Measurements from ENCODE around the gene HUS1B.
"Not testable (repeated sequence)": the region's sequence is repeated elsewhere in the genome, so short reads cannot be mapped to it uniquely, and the experiment has no call there.

HUS1B gene

DNA sequence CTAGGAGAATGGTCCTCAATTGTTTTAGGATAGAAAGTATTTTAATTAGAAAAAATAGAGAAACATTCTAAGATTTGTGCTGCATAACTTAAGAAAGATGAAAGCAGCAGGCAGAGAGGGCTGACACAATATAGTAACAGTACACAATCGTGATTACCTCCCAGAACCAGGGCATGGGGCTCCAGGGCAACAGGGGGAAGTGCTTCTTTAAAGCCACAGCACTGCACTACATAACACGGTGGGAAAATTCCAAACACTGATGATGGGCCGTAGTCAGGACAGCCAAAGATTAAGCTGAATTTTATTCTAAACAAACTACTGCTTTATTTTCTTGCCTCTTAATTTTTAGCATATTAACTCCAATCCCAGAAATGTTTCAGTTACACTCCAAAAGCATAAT is 21.6 kb upstream of the HUS1B start:
- FAIRE-seq: no peak

DNA sequence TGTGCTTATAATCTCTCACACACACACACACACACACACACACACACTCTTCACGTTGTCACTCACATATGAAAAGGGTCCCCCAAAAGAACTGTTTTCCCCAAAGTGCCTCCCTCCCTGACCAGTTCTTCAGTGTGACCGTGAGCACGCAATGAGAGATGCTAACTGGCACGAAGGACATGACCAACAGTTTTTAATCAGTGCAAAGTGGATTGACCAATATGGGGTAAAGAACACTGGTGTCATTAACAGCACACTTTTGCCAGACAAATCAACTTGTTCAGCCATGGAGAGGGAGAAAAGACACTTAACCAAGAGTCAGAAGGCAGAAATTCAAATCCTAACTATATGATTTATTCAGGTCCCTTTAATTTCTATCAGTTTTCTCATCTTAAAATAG is 21.0 kb upstream of the HUS1B start:
- no peak for FAIRE-seq

DNA sequence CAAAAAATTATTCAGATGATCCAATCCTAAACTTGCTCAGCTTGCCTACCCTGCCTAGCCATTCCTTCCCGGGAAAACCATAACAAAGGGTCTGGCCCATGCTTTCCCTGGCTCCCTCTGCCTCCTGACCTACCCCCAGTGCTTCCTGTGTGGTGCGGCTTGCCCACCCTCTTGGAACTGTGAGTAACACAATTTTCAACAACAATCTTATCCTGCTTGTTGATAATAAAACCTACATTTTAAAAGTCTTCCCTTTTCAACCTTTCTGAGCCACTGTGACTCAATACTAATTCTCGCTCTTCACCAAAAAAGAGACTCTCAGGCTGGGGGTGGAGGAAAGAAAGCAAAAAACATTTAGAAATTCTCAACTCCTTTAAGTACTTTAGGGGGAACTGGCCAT is 18.1 kb upstream of the HUS1B start:
- FAIRE-seq: no peak

DNA sequence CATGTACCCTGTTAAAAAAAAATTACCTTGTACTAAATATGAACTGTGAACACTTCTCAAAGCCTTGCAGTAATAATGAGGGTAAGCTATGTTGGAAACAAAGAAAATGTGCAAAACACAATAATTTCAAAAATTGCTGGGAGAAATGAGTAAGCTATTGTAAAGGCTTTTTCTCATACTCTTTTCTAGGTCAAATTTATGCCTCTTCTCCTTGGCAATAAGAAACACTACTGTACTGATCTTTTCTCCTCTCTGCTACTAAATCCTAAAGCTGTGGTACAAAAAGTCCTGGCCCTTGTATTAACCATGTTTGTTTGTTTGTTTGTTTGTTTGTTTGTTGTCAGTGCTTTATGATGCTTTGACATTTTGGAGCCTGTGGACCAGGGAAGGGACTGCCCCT is 17.5 kb upstream of the HUS1B start:
- FAIRE-seq: no peak

DNA sequence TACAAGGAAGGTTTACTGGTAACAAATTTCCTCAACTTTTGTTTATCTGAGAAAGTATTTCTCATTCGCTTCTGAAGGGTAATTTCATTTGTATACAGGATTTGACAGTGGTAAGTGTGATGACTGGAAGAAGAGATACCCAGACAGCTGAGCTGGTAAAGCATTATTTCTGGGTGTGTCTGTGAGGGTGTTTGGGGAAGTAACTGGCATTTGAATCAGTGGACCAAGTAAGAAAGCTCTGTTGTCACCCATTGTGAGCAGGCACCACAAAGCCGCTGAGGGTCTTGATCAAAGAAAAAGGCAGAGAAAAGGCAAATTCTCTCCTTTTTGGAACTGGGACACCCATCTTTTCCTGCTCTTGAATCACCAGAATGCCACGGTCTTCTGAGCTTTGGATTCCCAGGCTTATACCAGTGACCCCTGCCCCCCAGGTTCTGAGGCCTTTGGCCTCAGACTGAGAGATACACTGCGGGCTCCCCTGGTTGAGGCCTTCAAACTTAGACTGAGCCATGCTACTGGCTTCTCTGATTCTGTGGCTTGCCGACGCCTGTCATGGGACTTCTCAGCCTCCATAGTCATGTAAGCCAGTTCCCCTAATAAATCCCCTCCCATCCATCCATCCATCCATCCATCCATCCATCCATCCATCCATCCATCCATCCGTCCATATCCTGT is 10.5 kb upstream of the HUS1B start:
- FAIRE-seq: no peak

DNA sequence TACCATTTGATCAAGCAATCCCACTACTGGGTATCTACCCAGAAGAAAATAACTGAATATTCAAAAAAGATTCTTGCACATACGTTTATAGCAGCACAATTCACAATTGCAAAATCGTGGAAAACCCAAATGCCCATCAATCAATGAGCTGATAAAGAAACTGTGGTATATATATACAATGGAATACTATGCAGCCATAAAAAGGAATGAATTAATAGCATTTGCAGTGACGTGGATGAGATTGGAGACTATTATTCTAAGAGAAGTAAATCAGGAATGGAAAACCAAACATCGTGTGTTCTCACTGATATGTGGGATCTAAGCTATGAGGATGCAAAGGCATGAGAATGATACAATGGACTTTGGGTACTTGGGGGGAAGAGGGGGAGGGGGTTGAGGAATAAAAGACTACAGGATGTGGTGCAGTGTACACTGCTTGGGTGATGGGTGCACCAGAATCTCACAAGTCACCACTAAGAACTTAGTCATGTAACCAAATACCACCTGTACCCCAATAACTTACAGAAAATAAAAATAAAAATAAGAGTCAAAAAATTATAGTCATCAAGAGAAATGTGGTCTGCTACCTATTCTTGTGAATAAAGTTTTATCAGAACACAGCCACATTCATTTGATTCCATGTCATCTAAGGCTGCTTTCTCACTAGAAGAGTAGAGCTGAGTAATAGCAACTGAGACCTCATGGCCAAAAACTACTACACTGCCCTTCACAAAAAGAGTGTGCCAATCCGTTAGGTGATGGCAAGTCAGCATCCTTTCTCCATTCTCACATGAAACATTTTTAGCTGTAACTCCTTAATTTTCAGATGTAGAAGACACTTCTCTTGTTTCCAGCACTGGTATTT is 8.7 kb upstream of the HUS1B start:
- no peak for FAIRE-seq

DNA sequence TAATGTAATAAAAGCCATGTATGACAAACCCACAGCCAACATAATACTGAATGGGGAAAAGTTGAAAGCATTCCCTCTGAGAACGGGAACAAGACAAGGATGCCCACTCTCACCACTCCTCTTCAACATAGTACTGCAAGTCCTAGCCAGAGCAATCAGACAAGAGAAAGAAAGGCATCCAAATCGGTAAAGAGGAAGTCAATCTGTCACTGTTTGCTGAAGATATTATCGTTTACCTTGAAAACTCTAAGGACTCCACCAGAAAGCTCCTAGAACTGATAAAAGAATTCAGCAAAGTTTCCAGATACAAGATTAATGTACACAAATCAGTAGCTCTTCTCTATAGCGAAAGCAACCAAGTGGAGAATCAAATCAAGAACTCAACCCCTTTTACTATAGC is 6.9 kb upstream of the HUS1B start:
- FAIRE-seq: not testable (repeated sequence)

DNA sequence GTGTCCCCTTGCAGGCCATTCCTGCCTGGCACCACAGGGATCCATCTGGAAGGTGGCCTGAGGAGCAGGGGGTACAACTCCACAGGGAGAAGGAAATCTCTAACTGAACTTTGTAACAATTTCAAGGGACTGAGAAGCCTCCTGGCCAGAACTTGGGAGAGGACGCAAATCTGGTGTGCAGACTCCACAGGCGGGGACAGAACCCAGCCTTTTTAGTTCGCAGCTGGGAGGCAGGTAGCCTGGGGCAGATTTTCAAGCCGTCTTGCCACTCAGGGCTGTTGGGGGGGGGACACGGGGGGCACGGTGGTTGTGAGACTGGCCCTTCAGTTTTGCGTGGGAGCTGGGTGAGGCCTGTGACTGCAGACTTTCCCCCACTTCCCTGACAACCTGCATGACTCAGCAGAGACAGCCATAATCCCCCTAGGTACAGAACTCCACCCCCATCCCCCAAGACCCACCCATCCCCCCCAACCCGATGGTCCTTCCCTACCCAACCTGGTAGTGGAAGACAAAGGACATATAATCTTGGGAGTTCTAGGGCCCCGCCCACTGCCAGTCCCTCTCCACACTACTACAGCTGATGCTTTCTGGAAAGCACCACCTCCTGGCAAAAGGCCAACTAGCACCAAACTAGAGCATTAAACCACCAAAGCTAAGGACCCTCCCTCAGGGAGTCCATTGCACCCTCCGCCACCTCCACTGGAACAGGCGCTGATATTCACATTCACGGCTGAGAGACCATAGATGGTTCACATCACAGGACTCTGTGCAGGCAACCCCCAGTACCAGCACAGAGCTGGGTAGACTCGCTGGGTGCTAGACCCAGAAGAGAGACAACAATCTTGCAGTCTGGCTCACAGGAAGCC is 3.0 kb upstream of the HUS1B start:
- FAIRE-seq: no peak

DNA sequence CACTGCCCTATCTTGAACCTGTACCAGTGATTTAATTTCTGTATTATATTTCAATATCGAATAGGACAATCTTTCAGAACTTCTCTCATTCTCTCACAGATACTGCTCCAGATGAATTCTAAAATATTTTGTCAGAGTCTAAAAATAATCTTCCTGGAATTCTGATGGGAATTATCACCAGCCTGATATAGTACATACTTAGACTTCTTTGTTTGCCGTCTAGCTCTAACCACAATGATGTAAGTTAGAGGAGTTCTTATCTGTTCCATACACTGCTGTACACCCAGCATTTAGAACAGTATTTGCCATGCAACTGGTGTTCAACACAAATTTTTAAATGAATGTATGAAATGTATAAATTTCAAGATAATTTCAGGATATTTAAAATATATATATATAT is 1.3 kb upstream of the HUS1B start:
- FAIRE-seq: no peak

DNA sequence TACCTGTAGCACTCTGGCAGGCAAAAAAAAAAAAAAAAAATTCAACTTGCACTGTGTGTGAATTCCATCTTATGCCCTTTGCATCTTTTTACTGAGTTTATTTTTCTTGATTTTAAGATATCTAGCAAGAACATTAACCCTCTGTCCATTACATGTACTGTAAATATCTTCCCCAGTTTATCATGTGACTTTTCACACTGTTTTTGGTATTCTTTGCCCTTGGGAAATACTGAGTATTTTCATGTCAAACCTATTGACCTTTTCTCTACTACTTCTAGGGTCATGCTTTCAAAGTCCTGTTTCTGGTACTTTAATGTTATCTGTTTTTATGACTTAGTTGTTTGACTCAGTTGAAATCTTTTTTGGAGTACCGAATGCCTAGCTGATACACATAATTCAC is 843 bp upstream of the HUS1B start:
- FAIRE-seq: no peak

DNA sequence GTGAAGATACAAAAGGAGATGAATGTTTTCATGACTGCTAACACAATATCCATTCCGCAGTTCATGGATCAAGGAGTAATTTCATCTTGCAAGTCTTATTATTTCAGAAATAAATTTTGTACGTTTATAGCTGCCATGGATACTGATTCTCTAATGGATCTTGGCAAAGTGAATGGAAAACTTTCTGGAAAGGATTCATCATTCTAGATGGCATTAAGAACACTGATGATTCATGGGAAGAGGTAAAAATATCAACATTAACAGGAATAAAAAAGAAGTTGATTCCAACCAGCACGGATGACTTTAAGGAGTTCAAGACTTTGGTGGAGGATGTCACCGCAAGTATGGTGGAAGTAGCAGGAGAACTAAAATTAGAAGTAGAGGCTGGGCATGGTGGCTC is 2.8 kb downstream of the HUS1B start:
- no peak for FAIRE-seq

DNA sequence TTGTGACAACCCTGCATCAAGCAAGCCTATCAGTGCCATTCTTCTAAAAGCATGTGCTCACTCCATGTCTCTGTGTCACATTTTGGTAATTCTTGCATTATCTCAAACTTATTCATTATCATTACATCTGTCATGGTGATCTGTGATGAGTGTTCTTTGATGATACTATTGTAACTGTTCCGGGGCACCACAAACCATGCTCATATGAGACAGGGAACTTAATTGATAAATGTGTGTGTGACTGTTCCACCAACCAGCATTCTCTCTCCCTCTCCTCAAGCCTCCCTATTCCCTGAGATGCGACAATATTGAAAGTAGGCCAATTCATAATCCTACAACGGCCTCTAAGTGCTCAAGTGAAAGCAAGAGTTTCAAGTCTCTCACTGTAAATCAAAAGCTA is 4.0 kb downstream of the HUS1B start:
- FAIRE-seq: no peak

DNA sequence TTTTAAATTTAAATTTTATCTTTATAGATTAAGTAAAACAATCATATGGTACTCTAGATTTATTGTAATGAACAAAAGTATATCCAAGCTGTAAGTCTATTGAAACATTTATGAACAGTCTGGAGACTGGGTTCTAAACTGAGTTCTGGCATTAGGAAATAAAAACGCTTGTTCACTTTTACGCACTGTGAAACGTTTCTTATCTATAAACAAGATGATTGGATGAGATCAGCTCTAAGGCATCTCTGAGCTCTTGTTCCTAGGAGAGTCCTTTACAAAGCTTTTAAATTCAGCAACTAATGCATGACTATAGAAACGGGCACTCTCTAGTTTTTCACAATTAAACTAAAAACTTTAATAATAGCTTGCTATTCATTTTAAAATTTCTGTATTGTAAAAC is 6.8 kb downstream of the HUS1B start:
- FAIRE-seq: no peak

DNA sequence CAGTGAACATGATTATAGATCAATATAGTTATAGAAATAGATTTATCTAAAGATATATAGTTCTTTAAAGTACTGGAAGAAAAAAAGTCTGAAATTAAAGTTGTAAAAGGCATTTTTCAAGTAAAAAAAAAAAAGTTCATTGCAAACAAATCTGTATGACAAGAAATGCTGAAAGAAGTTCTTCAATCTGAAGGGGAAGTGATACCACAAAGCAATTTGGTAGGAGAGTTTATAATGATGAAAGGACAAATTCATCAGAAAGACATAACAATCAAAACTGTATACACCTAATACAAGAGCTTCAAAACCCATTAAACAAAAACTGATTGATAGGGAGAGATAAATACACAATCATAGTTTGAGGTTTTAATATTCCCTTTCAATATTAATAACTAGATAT is 14.1 kb downstream of the HUS1B start:
- FAIRE-seq: no peak

DNA sequence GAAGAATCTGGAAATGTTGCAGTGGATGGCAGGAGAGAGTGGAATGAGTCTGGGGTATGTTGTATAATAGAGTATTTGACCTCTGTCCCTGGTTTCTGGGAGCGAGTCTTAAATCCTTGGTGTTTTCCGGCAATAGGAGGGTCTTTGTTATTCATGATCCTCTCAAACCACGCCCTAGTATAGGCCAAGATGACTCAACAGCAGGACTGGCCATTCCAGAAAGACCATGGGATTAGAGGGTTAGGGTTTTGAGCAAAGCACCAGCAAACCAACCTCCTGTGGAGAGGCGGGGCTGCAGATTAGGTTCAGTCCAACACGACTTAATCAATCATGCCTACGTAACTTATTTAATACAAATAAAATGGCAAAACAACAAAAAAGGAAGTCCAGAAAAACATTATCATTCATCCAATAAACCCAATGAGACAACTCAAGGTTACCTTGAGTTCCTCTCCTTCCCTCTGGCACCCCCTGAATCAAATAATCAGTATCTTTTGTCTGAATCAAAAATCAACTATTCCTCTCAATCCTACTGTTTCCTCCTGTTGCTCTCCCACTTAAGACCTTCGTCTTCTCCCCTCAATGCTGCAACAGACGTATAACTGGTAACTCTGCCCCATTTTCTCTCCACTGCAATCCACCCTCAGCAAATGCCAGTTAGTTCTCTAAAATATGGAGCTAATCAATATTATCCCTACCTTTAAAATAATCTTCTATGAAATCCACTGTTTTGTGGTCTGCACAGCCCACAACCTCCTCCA is 15.5 kb downstream of the HUS1B start:
- no peak for FAIRE-seq

DNA sequence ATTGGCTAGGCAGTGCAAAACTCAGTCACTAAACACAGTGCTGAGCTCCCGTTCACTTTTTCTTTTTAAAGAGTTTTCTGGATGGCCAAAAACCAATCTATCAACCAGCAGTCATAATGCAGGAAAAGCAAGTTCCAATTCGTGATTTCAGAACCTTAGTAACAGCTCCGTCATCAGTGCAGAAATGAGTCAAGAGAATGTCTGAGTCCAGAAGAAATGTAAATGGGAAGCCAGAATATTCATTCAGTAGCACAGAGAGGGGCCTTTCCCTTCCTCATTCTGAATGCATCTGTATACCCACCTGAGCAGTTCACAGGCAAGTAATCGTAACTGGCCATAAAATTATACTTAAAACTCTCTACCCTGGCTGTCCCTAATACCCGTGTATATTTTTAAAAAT is 20.4 kb downstream of the HUS1B start:
- FAIRE-seq: no peak

DNA sequence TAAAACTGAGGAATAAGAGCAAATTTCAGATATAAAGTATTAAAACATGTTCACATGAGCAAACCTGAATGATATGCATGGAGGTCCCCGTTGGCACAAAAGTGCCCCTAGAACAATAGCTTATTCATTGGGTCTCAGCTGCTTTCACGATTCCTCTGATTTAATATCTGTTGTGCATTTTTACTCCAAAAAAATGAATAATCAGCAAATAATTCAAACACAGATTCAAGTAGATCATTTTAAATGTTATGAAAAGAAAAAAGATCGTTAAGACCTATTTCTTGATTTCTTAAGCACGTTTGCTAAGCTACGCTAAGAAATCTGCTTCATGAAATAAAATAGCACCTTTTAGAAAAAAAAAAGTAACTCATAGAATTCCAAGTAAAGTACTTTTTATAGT is 21.7 kb downstream of the HUS1B start:
- FAIRE-seq: no peak

DNA sequence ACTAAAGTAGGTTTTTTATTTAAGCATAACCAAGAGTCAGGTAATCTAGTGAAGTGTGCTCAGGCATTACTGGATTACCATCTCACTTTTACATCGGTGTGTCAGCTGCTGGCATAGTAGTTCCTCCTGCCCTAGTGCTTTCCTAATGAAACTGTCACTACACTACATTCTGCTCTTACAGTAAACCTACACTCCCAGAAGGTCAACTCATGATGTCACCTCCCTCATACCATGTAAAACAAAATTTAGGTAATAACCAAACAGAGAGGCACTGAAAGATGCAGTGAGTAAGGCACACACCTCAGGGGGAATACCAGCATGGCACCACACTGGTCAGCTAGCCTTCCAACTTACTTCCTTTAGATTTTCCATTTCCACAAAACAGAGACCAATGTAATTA is 23.3 kb downstream of the HUS1B start:
- FAIRE-seq: no peak

DNA sequence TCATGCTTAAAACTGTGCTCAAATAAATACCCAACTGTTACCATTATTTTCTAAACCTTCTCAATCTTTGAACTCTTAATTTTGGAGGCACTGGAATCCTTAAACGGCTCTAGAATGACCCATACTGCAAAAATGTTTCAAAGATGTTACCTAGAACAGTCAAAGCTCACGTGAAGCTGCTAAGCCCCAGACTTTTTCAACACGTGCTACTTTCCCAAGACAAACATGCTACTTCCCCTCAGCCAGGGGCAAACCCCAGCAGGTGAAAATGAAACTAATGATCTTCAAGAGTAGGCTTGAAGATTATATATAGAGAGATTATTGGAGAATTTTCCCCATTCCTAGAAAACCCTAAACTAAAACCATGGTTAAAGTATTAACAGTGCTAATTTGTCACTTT is 28.1 kb downstream of the HUS1B start:
- no peak for FAIRE-seq

DNA sequence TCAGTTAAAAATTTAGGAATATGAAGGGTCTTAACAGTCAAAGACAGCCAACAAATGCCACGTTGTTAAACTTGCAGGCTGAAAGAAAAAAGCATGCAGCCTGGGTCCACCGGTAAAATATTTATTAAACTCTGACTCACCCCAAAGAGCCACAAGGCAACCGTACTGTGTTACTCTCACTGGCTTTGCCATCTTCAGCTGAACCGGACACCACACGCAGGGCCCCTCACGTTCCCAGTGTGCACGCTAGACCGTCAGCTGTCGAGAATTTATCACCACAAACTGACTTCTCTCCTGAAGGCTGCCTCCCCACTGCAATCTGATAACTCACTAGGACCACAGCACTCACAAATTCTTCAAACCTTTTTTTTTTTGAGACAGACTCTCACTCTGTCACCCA is 30.7 kb downstream of the HUS1B start:
- FAIRE-seq: no peak

DNA sequence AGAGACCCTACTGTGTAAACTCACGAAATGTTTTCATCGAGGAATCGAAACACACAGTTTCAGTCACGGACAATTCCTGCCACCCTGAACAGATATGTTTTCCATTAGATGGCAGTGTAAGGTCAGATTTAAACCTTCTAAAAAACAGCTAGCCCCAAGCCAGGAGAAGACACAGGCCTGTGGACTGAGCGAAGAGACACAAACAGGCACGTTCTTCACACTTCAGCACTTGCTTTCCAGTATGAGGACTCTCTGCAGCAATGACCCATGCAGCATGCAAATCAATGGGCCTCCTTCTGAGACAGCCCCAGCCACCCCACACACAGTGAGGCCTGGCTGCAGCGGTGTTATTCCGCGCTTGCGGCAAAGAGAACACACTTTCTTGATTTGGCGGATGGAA is 31.9 kb downstream of the HUS1B start:
- no peak for FAIRE-seq

DNA sequence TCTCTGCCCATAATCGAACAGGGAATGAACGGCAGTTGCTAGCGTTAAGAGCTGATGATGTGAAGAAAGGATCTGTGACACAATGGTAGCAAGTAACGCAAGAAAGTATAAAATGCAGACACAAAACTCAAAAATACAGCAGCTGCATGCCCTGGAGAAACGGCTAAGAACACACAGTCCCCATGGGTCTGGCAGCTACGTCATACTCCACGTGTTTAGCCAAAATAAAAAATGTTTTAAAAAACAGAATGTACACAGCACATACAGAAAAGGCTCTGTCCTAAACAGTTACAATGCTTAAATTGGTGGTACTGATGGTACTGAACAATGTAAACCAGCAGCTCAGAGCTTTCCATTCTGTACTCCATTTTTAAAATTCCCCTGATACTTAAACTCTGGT is 34.4 kb downstream of the HUS1B start:
- no peak for FAIRE-seq

DNA sequence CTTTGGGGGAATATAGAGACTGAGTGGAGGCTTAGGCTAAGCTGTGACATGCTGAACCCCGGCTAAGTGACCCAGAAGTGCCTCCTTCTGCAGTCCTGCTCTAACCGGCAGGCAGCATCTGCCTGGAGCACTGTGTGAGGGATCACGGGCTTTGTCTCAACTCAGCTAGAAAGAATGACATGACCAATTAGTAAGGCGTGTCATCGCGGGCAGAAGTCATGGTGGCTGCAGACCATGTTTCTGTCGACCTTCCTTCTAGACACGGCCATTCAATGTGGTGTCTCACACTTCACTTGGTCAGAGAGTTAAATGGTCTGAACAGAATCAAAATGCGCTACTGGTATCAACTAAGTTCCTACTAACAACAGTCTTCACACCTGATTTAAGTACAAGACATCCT is 35.0 kb downstream of the HUS1B start:
- FAIRE-seq: no peak
